ENCODE data around the gene CASQ2. TPM values are rescaled to one million over a fixed set of nuclear protein-coding genes. Genes with fewer than 3 reads are reported as not detected.

Gene CASQ2
- total and polyA plus RNA-seq, 10 of the 15 experiments (the other 5 are each of a cell fraction or from before 2014, with no cell fraction given), result not detected

DNA sequence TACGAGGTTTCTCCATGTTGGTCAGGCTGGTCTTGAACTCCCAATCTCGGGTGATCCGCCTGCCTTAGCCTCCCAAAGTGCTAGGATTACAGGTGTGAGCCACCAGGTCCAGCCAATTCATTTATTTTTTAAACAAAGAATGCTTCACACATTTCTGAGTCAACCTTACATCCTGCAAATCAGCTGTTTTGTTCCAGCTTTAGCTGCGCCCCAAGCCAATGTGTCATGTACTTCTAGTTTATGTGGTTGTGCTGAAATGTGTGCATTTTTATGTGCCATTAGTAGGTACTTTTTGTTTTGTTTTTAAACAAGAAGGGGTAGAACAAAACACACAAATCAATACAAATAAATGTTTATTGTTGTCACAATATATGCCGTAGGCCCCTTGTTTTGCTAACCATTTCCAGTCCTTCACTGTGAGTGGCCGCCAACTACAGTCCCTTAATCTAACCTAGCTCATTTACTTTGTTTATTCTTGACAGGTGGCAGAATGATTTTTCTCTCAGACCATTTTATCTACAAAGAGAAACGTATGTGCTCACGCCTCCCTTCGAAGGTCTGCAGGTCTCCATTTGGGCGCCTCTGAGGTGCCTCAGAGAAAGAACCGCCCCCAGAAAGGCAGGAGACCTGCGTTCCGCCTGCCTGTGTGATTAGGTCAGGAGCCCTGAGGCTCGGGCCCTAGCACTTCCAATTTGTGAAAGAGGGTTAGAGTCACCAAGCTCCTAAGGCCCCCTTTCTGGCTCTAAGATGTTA lies 2.8 kb upstream of the CASQ2 start:
- Histone ChIP-seq H3K36me3 (ENCODE audit: control insufficient read depth in 2 of 2, insufficient read depth in 2 of 2, low read length in 1 of 2) (no peaks in the 10 kb centered on the region), H3K4me3 (no peak overlapping the region), H2AFZ (ENCODE audit: control insufficient read depth, low read depth, low read length) (peak overlapping the region; percentile 64), H3K27me3 (replicated peaks in 1 of 2; ENCODE audit: control insufficient read depth in 2 of 2, insufficient read depth in 2 of 2, low read length in 1 of 2) (no peaks in the 10 kb centered on the region; a peak in 2 of 4 replicates), H3K27ac (ENCODE audit: control insufficient read depth, insufficient read depth) (no peak overlapping the region), H3K9me3 (replicated peaks; ENCODE audit: control insufficient read depth, insufficient read depth, low read length) (no peaks in the 10 kb centered on the region), H3K9ac (ENCODE audit: control insufficient read depth, insufficient read depth, low read length) (no peak overlapping the region), H3K4me1 (ENCODE audit: control insufficient read depth, insufficient read depth, low read length) (no peaks in the 10 kb centered on the region), H3K4me2 (ENCODE audit: control insufficient read depth, insufficient read depth) (no peak overlapping the region), H4K20me1 (ENCODE audit: control insufficient read depth, insufficient read depth) (no peaks in the 10 kb centered on the region), H3K79me2 (ENCODE audit: control insufficient read depth, insufficient read depth, low read length) (no peaks in the 10 kb centered on the region)
- BruUV-seq (replicated peaks), result no TSS peak
- no peak for TF ChIP-seq RAD51 (IDR thresholded peaks at IDR 0.05)
- no peak for TF ChIP-seq SMAD1 (IDR thresholded peaks at IDR 0.05; ENCODE audit: low read depth, partially characterized antibody)
- TF ChIP-seq ZNF622 (IDR thresholded peaks at IDR 0.05), result no peak
- no peak for TF ChIP-seq ASH2L (IDR thresholded peaks at IDR 0.05; ENCODE audit: borderline replicate concordance, low read depth)
- no peak for TF ChIP-seq FOXK2 (IDR thresholded peaks at IDR 0.05)
- TF ChIP-seq RUNX3 (IDR thresholded peaks at IDR 0.05; ENCODE audit: low read length), result no peak
- TF ChIP-seq, protein P1, sequence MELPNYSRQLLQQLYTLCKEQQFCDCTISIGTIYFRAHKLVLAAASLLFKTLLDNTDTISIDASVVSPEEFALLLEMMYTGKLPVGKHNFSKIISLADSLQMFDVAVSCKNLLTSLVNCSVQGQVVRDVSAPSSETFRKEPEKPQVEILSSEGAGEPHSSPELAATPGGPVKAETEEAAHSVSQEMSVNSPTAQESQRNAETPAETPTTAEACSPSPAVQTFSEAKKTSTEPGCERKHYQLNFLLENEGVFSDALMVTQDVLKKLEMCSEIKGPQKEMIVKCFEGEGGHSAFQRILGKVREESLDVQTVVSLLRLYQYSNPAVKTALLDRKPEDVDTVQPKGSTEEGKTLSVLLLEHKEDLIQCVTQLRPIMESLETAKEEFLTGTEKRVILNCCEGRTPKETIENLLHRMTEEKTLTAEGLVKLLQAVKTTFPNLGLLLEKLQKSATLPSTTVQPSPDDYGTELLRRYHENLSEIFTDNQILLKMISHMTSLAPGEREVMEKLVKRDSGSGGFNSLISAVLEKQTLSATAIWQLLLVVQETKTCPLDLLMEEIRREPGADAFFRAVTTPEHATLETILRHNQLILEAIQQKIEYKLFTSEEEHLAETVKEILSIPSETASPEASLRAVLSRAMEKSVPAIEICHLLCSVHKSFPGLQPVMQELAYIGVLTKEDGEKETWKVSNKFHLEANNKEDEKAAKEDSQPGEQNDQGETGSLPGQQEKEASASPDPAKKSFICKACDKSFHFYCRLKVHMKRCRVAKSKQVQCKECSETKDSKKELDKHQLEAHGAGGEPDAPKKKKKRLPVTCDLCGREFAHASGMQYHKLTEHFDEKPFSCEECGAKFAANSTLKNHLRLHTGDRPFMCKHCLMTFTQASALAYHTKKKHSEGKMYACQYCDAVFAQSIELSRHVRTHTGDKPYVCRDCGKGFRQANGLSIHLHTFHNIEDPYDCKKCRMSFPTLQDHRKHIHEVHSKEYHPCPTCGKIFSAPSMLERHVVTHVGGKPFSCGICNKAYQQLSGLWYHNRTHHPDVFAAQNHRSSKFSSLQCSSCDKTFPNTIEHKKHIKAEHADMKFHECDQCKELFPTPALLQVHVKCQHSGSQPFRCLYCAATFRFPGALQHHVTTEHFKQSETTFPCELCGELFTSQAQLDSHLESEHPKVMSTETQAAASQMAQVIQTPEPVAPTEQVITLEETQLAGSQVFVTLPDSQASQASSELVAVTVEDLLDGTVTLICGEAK (IDR thresholded peaks at IDR 0.05; ENCODE audit: borderline replicate concordance), result no peak
- no peak for TF ChIP-seq CHD2 (IDR thresholded peaks at IDR 0.05; ENCODE audit: borderline replicate concordance, low read depth, low read length)
- no peak for TF ChIP-seq NFXL1 (IDR thresholded peaks at IDR 0.05; ENCODE audit: borderline replicate concordance)
- no peak for TF ChIP-seq EGR1 (IDR thresholded peaks at IDR 0.05; ENCODE audit: borderline replicate concordance in 1 of 2, low read depth in 2 of 2, low read length in 2 of 2)
- no peak for TF ChIP-seq RBBP5 (conservative IDR thresholded peaks at IDR 0.05)
- no peak for TF ChIP-seq IKZF1 (conservative IDR thresholded peaks at IDR 0.05)
- no peak for TF ChIP-seq NRF1 (conservative IDR thresholded peaks at IDR 0.05; ENCODE audit: low read depth, low read length)
- TF ChIP-seq HDAC6 (IDR thresholded peaks at IDR 0.05; ENCODE audit: unreplicated experiment), result no peak
- no peak for TF ChIP-seq PAX8 (IDR thresholded peaks at IDR 0.05)
- TF ChIP-seq KDM1A (IDR thresholded peaks at IDR 0.05; ENCODE audit: borderline replicate concordance), result no peak
- no peak for TF ChIP-seq JUNB (IDR thresholded peaks at IDR 0.05)
- no peak for TF ChIP-seq ZNF274 (IDR thresholded peaks at IDR 0.05; ENCODE audit: insufficient read depth, insufficient read length)
- no peak for TF ChIP-seq CREB1 (IDR thresholded peaks at IDR 0.05; ENCODE audit: low read depth)
- no peak for TF ChIP-seq RCOR1 (conservative IDR thresholded peaks at IDR 0.05; ENCODE audit: low read depth, low read length)
- FAIRE-seq (no peak), DNase-seq (ENCODE audit: low read depth, low spot score) (no peak), ATAC-seq (no peak)
- intact Hi-C loops (cut with micrococcal nuclease; ENCODE audit: unreplicated experiment) (loop anchor here (2.0 to 5.0 kb wide), 2 partner anchors 162 to 634 kb away; no protein-coding TSS in a partner anchor), in situ Hi-C loops (cut with MboI) (loop anchor here (5.0 kb wide), 3 partner anchors 54 to 634 kb away; no protein-coding TSS in a partner anchor)
- ChIA-PET SMC1A (ENCODE audit: uncharacterized antibody, unreplicated experiment) (interaction anchor here (0.6 to 3.2 kb wide), 17 partner anchors 11 to 728 kb away, joined by 3 to 21 read pairs (median 4); no protein-coding TSS in a partner anchor), RAD21 (ENCODE audit: unreplicated experiment) (interaction anchor here (0.7 to 3.0 kb wide), 11 partner anchors 47 to 634 kb away, joined by 3 to 21 read pairs (median 4); no protein-coding TSS in a partner anchor), CTCF (interaction anchor here (0.7 to 4.9 kb wide), 23 partner anchors 9 to 631 kb away, joined by 3 to 72 read pairs (median 4); no protein-coding TSS in a partner anchor), POLR2A (no interaction called here)
- WGBS (ENCODE audit: insufficient coverage, insufficient replicate concordance, low lambda C conversion rate, missing lambda C conversion rate), result 50% methylated on average over 14 of the region's 14 CpGs
